Vagina (tissue), 2 donors: ENCODE data around the gene CCR7. TPM values are rescaled to one million over a fixed set of nuclear protein-coding genes. Genes with fewer than 3 reads are reported as not detected.
A peak's percentile ranks its signal among the peaks of the same experiment; 100 is the strongest.

Experiments
- DNase-seq, 2 donors: peaks; one replicate each; pipeline ENCODE4 v3.0.0-alpha.2; 2017; ENCODE audit errors: extremely low spot score in 2 of 2
- H3K27ac ChIP-seq: fragments of 200-600 bp; sonication (generic); one replicate; pipeline ENCODE4 v1.5.1; 2019
- H3K27me3 ChIP-seq: fragments of 200-600 bp; sonication (generic); one replicate; pipeline ENCODE4 v1.5.1; 2019
- H3K36me3 ChIP-seq, 2 donors: fragments of 200-600 bp; sonication (generic); one replicate each; pipeline ENCODE4 v1.5.1; 2017 to 2019
- H3K4me1 ChIP-seq: fragments of 200-600 bp; sonication (generic); one replicate; pipeline ENCODE4 v1.5.1; 2019
- H3K4me3 ChIP-seq, 2 donors: fragments of 200-600 bp; sonication (generic); 1 replicate in 1 of 2; 2 replicates in 1 of 2; pipeline ENCODE4 v1.5.1; 2016 to 2019
- H3K9me3 ChIP-seq: fragments of 200-600 bp; sonication (generic); one replicate; pipeline ENCODE4 v1.5.1; 2019
- CTCF ChIP-seq, 3 experiments: fragments of 450-650 bp in 2 of 3; fragments of 200-600 bp in 1 of 3; sonication (generic) in 1 of 3; IDR thresholded peaks; one replicate each; pipeline ENCODE4 v1.5.1; 2017 to 2019; ENCODE audit warnings: antibody characterized with exemption in 3 of 3, mild to moderate bottlenecking in 2 of 3, moderate library complexity in 2 of 3
- POLR2A ChIP-seq, 2 donors: fragments of 450-650 bp; IDR thresholded peaks; one replicate each; pipeline ENCODE4 v1.6.1; 2017; ENCODE audit warnings: antibody characterized with exemption in 2 of 2, mild to moderate bottlenecking in 2 of 2, moderate library complexity in 2 of 2
- POLR2AphosphoS5 ChIP-seq, 2 donors: sonication (generic); formaldehyde crosslinking; IDR thresholded peaks; one replicate each; pipeline ENCODE4 v1.9.0; 2017; ENCODE audit warnings: antibody characterized with exemption in 2 of 2, mild to moderate bottlenecking in 2 of 2, low read depth in 1 of 2; ENCODE audit not compliant: insufficient read depth in 1 of 2
- intact Hi-C: fragments of 100-400 bp; cut with DNase I; formaldehyde crosslinking; loops from one replicate; pipeline ENCODE4 v1.15.1; 2023
- total RNA-seq: library from RNA; depleted of rRNA; stranded (reverse); fragments of >200 nt; gene quantifications from one replicate; pipeline ENCODE4 v1.2.3, GENCODE V29; 2016

Gene CCR7
- total RNA-seq, 1 donor from 2014 or later: not detected

- Histone ChIP-seq H3K4me3 (no peak overlapping the region), H3K36me3 (no peaks in the 10 kb centered on the region), H3K4me1 (peaks cover 59% of the 10 kb centered on the region), H3K27me3 (no peaks in the 10 kb centered on the region), H3K9me3 (no peaks in the 10 kb centered on the region), H3K27ac (peak overlapping the region; percentile 88)
- no peak for DNase-seq
- intact Hi-C loops: no loop called here
- no peak for TF ChIP-seq POLR2AphosphoS5 (IDR thresholded peaks at IDR 0.05; ENCODE audit: insufficient read depth in 1 of 2, low read depth in 1 of 2)
- no peak for TF ChIP-seq CTCF (IDR thresholded peaks at IDR 0.05)
- TF ChIP-seq POLR2A (IDR thresholded peaks at IDR 0.05): no peak
Observed at GRCh38 chr17:40559564-40559916, 5.7 kb downstream of the CCR7 start.

GRCh38 chr17:40558890-40559563 lies 6.2 kb downstream of the CCR7 start:
- peaks cover 64% of the 10 kb centered on the region for H3K4me1 ChIP-seq
- intact Hi-C loops: no loop called here

GRCh38 chr17:40558300-40558889 lies 6.9 kb downstream of the CCR7 start:
- no peak overlapping the region for H3K4me3 ChIP-seq

More at GRCh38 chr17:40558890-40559563, 6.2 kb downstream of the CCR7 start:
- H3K36me3 ChIP-seq: no peaks in the 10 kb centered on the region
- no peak for TF ChIP-seq CTCF (IDR thresholded peaks at IDR 0.05)
- TF ChIP-seq POLR2AphosphoS5 (IDR thresholded peaks at IDR 0.05; ENCODE audit: insufficient read depth in 1 of 2, low read depth in 1 of 2): peak in 1 of 2 donors; percentile 46
- no peak for TF ChIP-seq POLR2A (IDR thresholded peaks at IDR 0.05)
- no peaks in the 10 kb centered on the region for H3K9me3 ChIP-seq
- no peak overlapping the region for H3K4me3 ChIP-seq
- H3K27me3 ChIP-seq: no peaks in the 10 kb centered on the region
- H3K27ac ChIP-seq: peak overlapping the region; percentile 88
- peak in 1 of 2 donors; percentile 95 for DNase-seq

GRCh38 chr17:40557531-40558299 lies 7.6 kb downstream of the CCR7 start:
- Histone ChIP-seq H3K27me3 (no peaks in the 10 kb centered on the region), H3K4me3 (peak overlapping the region in 1 of 2 donors; percentile 12), H3K27ac (peak overlapping the region; percentile 88), H3K9me3 (no peaks in the 10 kb centered on the region), H3K4me1 (peaks cover 77% of the 10 kb centered on the region), H3K36me3 (no peaks in the 10 kb centered on the region)
- DNase-seq: peak in 1 of 2 donors; percentile 87
- intact Hi-C loops: no loop called here
- no peak for TF ChIP-seq CTCF (IDR thresholded peaks at IDR 0.05)
- no peak for TF ChIP-seq POLR2A (IDR thresholded peaks at IDR 0.05)
- no peak for TF ChIP-seq POLR2AphosphoS5 (IDR thresholded peaks at IDR 0.05; ENCODE audit: insufficient read depth in 1 of 2, low read depth in 1 of 2)

More at GRCh38 chr17:40558300-40558889, 6.9 kb downstream of the CCR7 start:
- H3K4me1 ChIP-seq: peaks cover 70% of the 10 kb centered on the region
- H3K36me3 ChIP-seq: no peaks in the 10 kb centered on the region
- H3K9me3 ChIP-seq: no peaks in the 10 kb centered on the region
- intact Hi-C loops: no loop called here
- H3K27ac ChIP-seq: peak overlapping the region; percentile 88
- TF ChIP-seq POLR2A (IDR thresholded peaks at IDR 0.05): no peak
- no peak for TF ChIP-seq CTCF (IDR thresholded peaks at IDR 0.05)
- no peak for TF ChIP-seq POLR2AphosphoS5 (IDR thresholded peaks at IDR 0.05; ENCODE audit: insufficient read depth in 1 of 2, low read depth in 1 of 2)
- H3K27me3 ChIP-seq: no peaks in the 10 kb centered on the region
- DNase-seq: peak in 1 of 2 donors; percentile 83
